AG09319 (cell line): ENCODE measurements around the gene DTD1.

Source experiments
- DNase-seq: peaks from one replicate; pipeline ENCODE4 v3.0.0-alpha.2; 2010; ENCODE audit warnings: low read depth; ENCODE audit errors: extremely low read depth
- CTCF ChIP-seq: IDR thresholded peaks from 2 replicates; pipeline ENCODE4 v1.5.1; 2011; ENCODE audit warnings: low read depth, mild to moderate bottlenecking, inconsistent platforms, low read length, moderate library complexity

The DTD1 gene

GRCh38 chr20:18628330-18628920, 40.6 kb downstream of the DTD1 start:
- no peak for DNase-seq
- peak; percentile 45 for TF ChIP-seq CTCF

GRCh38 chr20:18632196-18632789, 44.4 kb downstream of the DTD1 start:
- TF ChIP-seq CTCF, result no peak; the same call in none of the 2 replicates
- peak; percentile 32 for DNase-seq

- no peak for TF ChIP-seq CTCF
- DNase-seq, result no peak
Observed at GRCh38 chr20:18633411-18633810, 45.6 kb downstream of the DTD1 start.

GRCh38 chr20:18634501-18634900, 46.6 kb downstream of the DTD1 start:
- no peak for DNase-seq
- TF ChIP-seq CTCF, result no peak

GRCh38 chr20:18635380-18635779, 47.5 kb downstream of the DTD1 start:
- no peak for DNase-seq
- no peak for TF ChIP-seq CTCF

GRCh38 chr20:18637224-18637623, 49.4 kb downstream of the DTD1 start:
- no peak for DNase-seq
- no peak for TF ChIP-seq CTCF

GRCh38 chr20:18638768-18639167, 50.9 kb downstream of the DTD1 start:
- TF ChIP-seq CTCF, result no peak
- DNase-seq, result no peak
